Measurements from ENCODE around the gene CSK.

GRCh38 chr15:74735305-74735704 is 46.6 kb upstream of the CSK start:
- no peak for TF ChIP-seq POLR2A (IDR thresholded peaks at IDR 0.05; ENCODE audit: low read depth, low read length)
- TF ChIP-seq PAX5 (IDR thresholded peaks at IDR 0.05; ENCODE audit: insufficient read depth, low read length, severe bottlenecking): no peak

All from GM12891 (cell line).